OCI-LY7 (cell line): ENCODE results near the gene ADGRG3.

ENCODE experiments used
- EZH2phosphoT487 ChIP-seq: fragments of 200-600 bp; sonication (generic); IDR thresholded peaks from 2 replicates; pipeline ENCODE4 v1.6.1; 2018; ENCODE audit warnings: low read depth, borderline replicate concordance, mild to moderate bottlenecking, mixed run types, antibody characterized with exemption, low read length, moderate library complexity, mixed read lengths
- TF ChIP-seq, protein P1 (sequence below): fragments of 200-600 bp; sonication (generic); conservative IDR thresholded peaks from 2 replicates; pipeline ENCODE4 v1.5.1; 2014; ENCODE audit warnings: mild to moderate bottlenecking, antibody characterized with exemption, low read length, moderate library complexity, mixed read lengths

DNA sequence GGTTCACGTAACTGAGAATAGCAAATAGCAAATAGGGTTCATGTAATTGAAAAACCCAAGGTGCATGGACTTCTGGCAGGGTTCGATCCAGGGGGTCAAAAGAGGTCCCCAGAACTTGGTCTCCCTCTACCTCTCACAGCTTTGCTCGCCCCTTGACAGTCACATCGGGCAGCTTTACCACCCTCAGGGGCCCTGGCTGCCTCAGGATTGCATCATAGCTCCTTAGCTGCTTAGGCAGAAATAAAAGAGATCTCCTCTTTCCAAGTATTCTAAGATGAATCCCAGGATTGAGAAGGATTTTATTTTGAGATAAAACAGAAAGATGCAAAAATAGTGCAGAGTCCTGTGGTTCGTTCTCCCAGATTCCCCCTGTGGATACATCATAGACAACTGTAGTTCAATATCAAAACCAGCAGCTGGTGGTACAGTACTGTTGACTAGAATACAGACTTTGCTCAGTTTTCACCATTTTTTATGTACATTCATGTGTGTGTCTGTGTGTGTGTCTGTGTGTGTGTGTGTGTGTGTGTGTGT is 12.8 kb downstream of the ADGRG3 start:
- TF ChIP-seq, protein P1, sequence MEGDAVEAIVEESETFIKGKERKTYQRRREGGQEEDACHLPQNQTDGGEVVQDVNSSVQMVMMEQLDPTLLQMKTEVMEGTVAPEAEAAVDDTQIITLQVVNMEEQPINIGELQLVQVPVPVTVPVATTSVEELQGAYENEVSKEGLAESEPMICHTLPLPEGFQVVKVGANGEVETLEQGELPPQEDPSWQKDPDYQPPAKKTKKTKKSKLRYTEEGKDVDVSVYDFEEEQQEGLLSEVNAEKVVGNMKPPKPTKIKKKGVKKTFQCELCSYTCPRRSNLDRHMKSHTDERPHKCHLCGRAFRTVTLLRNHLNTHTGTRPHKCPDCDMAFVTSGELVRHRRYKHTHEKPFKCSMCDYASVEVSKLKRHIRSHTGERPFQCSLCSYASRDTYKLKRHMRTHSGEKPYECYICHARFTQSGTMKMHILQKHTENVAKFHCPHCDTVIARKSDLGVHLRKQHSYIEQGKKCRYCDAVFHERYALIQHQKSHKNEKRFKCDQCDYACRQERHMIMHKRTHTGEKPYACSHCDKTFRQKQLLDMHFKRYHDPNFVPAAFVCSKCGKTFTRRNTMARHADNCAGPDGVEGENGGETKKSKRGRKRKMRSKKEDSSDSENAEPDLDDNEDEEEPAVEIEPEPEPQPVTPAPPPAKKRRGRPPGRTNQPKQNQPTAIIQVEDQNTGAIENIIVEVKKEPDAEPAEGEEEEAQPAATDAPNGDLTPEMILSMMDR = no peak
- no peak for TF ChIP-seq EZH2phosphoT487
